ENCODE results near the gene GTPBP6. TPM values are rescaled to one million over a fixed set of nuclear protein-coding genes. Genes with fewer than 3 reads are reported as not detected.
A peak's percentile ranks its signal among the peaks of the same experiment; 100 is the strongest.
"Not testable (repeated sequence)": the region's sequence is repeated elsewhere in the genome, so short reads cannot be mapped to it uniquely, and the experiment has no call there.

Gene GTPBP6
- total and polyA plus RNA-seq, 8 donors: 20.3 to 57.8 (median 32.1) TPM

GRCh38 chrX:285076-285677, 33.4 kb downstream of the GTPBP6 start:
- no peak for TF ChIP-seq CTCF (IDR thresholded peaks at IDR 0.05)
- WGBS, 2 donors: 91 to 92% methylated on average over 13 of the region's 13 CpGs
- Histone ChIP-seq H3K36me3 (peaks cover 0 to 16% (median 0%) of the 10 kb centered on the region in 3 donors), H3K9me3 (no peaks in the 10 kb centered on the region), H3K27ac (no peak overlapping the region), H3K4me1 (no peaks in the 10 kb centered on the region), H3K27me3 (no peaks in the 10 kb centered on the region), H3K4me3 (no peak overlapping the region)
- no peak for ATAC-seq
- peak in 2 of 6 donors; percentile 10 to 29 for DNase-seq
- no peak for FAIRE-seq
- intact Hi-C loops (cut with DNase I): no loop called here

GRCh38 chrX:283115-283845, 35.3 kb downstream of the GTPBP6 start:
- peak; percentile 85 to 93 (median 88) for DNase-seq
- intact Hi-C loops (cut with DNase I): no loop called here
- 1 to 3% methylated on average over 42 to 45 of the region's 45 CpGs for WGBS, 2 donors
- no peak for TF ChIP-seq CTCF (IDR thresholded peaks at IDR 0.05)
- Histone ChIP-seq H3K4me3 (peak overlapping the region; percentile 20 to 54 (median 31)), H3K9me3 (no peaks in the 10 kb centered on the region), H3K27me3 (no peaks in the 10 kb centered on the region), H3K4me1 (no peaks in the 10 kb centered on the region), H3K27ac (peak overlapping the region in 1 of 4 donors; percentile 34), H3K36me3 (no peaks in the 10 kb centered on the region)
- ATAC-seq: peak; percentile 98 to 99 (median 99)
- FAIRE-seq: no peak

GRCh38 chrX:282000-282681, 36.5 kb downstream of the GTPBP6 start:
- peak in 4 of 6 donors; percentile 4 to 16 (median 7) for DNase-seq
- 79 to 84% methylated on average over 21 of the region's 21 CpGs for WGBS, 2 donors

GRCh38 chrX:281166-281999, 37.2 kb downstream of the GTPBP6 start, which contains the start of gene PLCXD1:
TSS of gene PLCXD1 (plus strand) at chrX:281381. CDS start at chrX:284188, 2,807 bp downstream.
- intact Hi-C loops (cut with DNase I): no loop called here
- Histone ChIP-seq H3K9me3 (no peaks in the 10 kb centered on the region), H3K27me3 (no peaks in the 10 kb centered on the region), H3K4me1 (no peaks in the 10 kb centered on the region), H3K36me3 (no peaks in the 10 kb centered on the region), H3K27ac (no peak within 1 kb of the TSS), H3K4me3 (peak within 1 kb of the TSS in 1 of 4 donors; percentile 20)
- ATAC-seq: no peak
- DNase-seq: peak in 4 of 6 donors; percentile 14 to 57 (median 48)
- no peak for FAIRE-seq
- TF ChIP-seq CTCF (IDR thresholded peaks at IDR 0.05): no peak
- 47 to 49% methylated on average over 24 to 25 of the region's 25 CpGs for WGBS, 2 donors

More at GRCh38 chrX:282000-282681, 36.5 kb downstream of the GTPBP6 start:
- ATAC-seq; H3K4me3 ChIP-seq; H3K4me1 ChIP-seq; H3K27ac ChIP-seq; intact Hi-C loops (cut with DNase I); H3K36me3 ChIP-seq; FAIRE-seq; H3K27me3 ChIP-seq; H3K9me3 ChIP-seq: not testable (repeated sequence)

GRCh38 chrX:280722-281121, 37.9 kb downstream of the GTPBP6 start:
- H3K27ac ChIP-seq; H3K27me3 ChIP-seq; intact Hi-C loops (cut with DNase I); H3K4me1 ChIP-seq; FAIRE-seq; ATAC-seq; H3K36me3 ChIP-seq; H3K4me3 ChIP-seq; DNase-seq; H3K9me3 ChIP-seq: not testable (repeated sequence)
- 10 to 43% methylated on average over 4 to 12 of the region's 24 CpGs for WGBS, 2 donors

- H3K4me1 ChIP-seq; intact Hi-C loops (cut with DNase I); ATAC-seq; H3K4me3 ChIP-seq; H3K27me3 ChIP-seq; H3K9me3 ChIP-seq; FAIRE-seq; H3K36me3 ChIP-seq; H3K27ac ChIP-seq: not testable (repeated sequence)
- 75 to 91% methylated on average over 31 to 42 of the region's 45 CpGs for WGBS, 2 donors
- DNase-seq: peak in 3 of 6 donors; percentile 12 to 63 (median 60)
Observed at GRCh38 chrX:279757-280604, 38.6 kb downstream of the GTPBP6 start.

All from pancreas (tissue), 10 donors.